H1 (cell line): ENCODE results near the gene PPP1R1A. TPM values are rescaled to one million over a fixed set of nuclear protein-coding genes. Genes with fewer than 3 reads are reported as not detected.

Source experiments
- CTCF ChIA-PET: fragments of 300-600 bp; sonication (Branson Sonifier 250); formaldehyde crosslinking; loops from one replicate; lab custom pipeline; 2021; ENCODE audit not compliant: partially characterized antibody; lab: Charles Lee
- POLR2A ChIA-PET: fragments of 300-600 bp; sonication (Branson Sonifier 250); formaldehyde crosslinking; loops from one replicate; lab custom pipeline; 2021; ENCODE audit warnings: inconsistent platforms; ENCODE audit not compliant: partially characterized antibody; lab: Charles Lee
- DNase-seq, 2 experiments: peaks; one replicate each; pipeline versions ENCODE4 v3.0.0 to v3.0.0-alpha.2; 2010 to 2022; ENCODE audit warnings: low spot score in 2 of 2, low read depth in 1 of 2, mixed read lengths in 1 of 2
- FAIRE-seq: peaks from 2 replicates; lab custom pipeline; 2011; peaks lifted over from hg19 to GRCh38; lab: Jason Lieb, UNC
- H2AFZ ChIP-seq: 2 replicates; pipeline ENCODE4 v1.8.1; 2012; ENCODE audit warnings: low read length, inconsistent platforms
- H2AK5ac ChIP-seq: 2 replicates; pipeline ENCODE4 v1.6.1; 2013; ENCODE audit warnings: low read depth, low read length
- H2BK120ac ChIP-seq: replicated peaks from 2 replicates; pipeline ENCODE3; 2013; ENCODE audit warnings: low read depth, low read length, inconsistent platforms
- H2BK12ac ChIP-seq: 2 replicates; pipeline ENCODE4 v1.6.1; 2013; ENCODE audit warnings: low read depth, low read length
- H2BK15ac ChIP-seq: 2 replicates; pipeline ENCODE4 v1.6.1; 2013; ENCODE audit warnings: low read length
- H2BK20ac ChIP-seq: 2 replicates; pipeline ENCODE4 v1.6.1; 2013; ENCODE audit warnings: low read length
- H2BK5ac ChIP-seq: 2 replicates; pipeline ENCODE4 v1.6.1; 2013; ENCODE audit warnings: low read depth, low read length
- H3K14ac ChIP-seq: 2 replicates; pipeline ENCODE4 v1.6.1; 2013; ENCODE audit warnings: inconsistent platforms; ENCODE audit not compliant: insufficient read length
- H3K18ac ChIP-seq: 2 replicates; pipeline ENCODE4 v1.6.1; 2013; ENCODE audit warnings: low read length; ENCODE audit errors: extremely low read depth
- H3K23ac ChIP-seq: 2 replicates; pipeline ENCODE4 v1.6.1; 2013; ENCODE audit warnings: inconsistent platforms; ENCODE audit not compliant: insufficient read length
- H3K23me2 ChIP-seq: 2 replicates; pipeline ENCODE4 v1.6.1; 2013; ENCODE audit warnings: low read depth, low read length
- H3K27ac ChIP-seq: 2 replicates; pipeline ENCODE4 v1.6.1; 2011; ENCODE audit warnings: low read depth, low read length, inconsistent platforms
- H3K27me3 ChIP-seq, 4 experiments: replicated peaks in 1 of 4; 1 replicate in 1 of 4; 2 replicates in 3 of 4; pipeline versions ENCODE4 v1.6.1 to v1.8.1; 2011 to 2013; ENCODE audit warnings: low read length in 3 of 4, mild to moderate bottlenecking in 3 of 4, inconsistent platforms in 2 of 4, mixed read lengths in 2 of 4, moderate library complexity in 1 of 4; ENCODE audit not compliant: control insufficient read depth in 3 of 4, insufficient read depth in 3 of 4; ENCODE audit errors: extremely low read depth in 1 of 4
- H3K36me3 ChIP-seq, 4 experiments: 2 replicates each; pipeline versions ENCODE4 v1.6.1 to v1.8.1; 2011 to 2013; ENCODE audit warnings: mild to moderate bottlenecking in 4 of 4, low read length in 3 of 4, moderate library complexity in 2 of 4, control low read depth in 1 of 4, inconsistent platforms in 1 of 4; ENCODE audit not compliant: insufficient read depth in 4 of 4, control insufficient read depth in 2 of 4
- H3K4ac ChIP-seq: replicated peaks from 2 replicates; pipeline ENCODE3; 2013; ENCODE audit warnings: low read length, low read depth, mixed read lengths, inconsistent platforms; ENCODE audit not compliant: insufficient read length
- H3K4me1 ChIP-seq, 4 experiments: replicated peaks in 1 of 4; 1 replicate in 1 of 4; 2 replicates in 3 of 4; pipeline versions ENCODE4 v1.6.1 to v1.8.1; 2011 to 2013; ENCODE audit warnings: low read length in 3 of 4, inconsistent platforms in 2 of 4, mixed read lengths in 1 of 4; ENCODE audit not compliant: insufficient read depth in 4 of 4, control insufficient read depth in 3 of 4
- H3K4me2 ChIP-seq, 2 experiments: 2 replicates each; pipeline versions ENCODE4 v1.6.1 to v1.8.1; 2011 to 2013; ENCODE audit warnings: low read depth in 2 of 2, low read length in 2 of 2, control low read depth in 1 of 2, inconsistent platforms in 1 of 2, mild to moderate bottlenecking in 1 of 2; ENCODE audit not compliant: insufficient read depth in 1 of 2
- H3K4me3 ChIP-seq, 4 experiments: fragments of 200-600, 300-600 bp in 1 of 4; sonication (generic), shearing (Covaris generic), sonication (Bioruptor Twin) in 1 of 4; 2 replicates each; pipeline versions ENCODE4 v1.5.1 to v1.8.1; 2011 to 2016; ENCODE audit warnings: low read length in 4 of 4, low read depth in 3 of 4, control low read depth in 2 of 4, inconsistent platforms in 2 of 4, mild to moderate bottlenecking in 2 of 4, mixed read lengths in 1 of 4, moderate library complexity in 1 of 4; ENCODE audit not compliant: insufficient read depth in 2 of 4; ENCODE audit errors: extremely low read depth in 1 of 4
- H3K56ac ChIP-seq: replicated peaks from 2 replicates; pipeline ENCODE3; 2013; ENCODE audit warnings: low read depth, mild to moderate bottlenecking, mixed read lengths, low read length, inconsistent platforms; ENCODE audit not compliant: insufficient read length
- H3K79me1 ChIP-seq: 2 replicates; pipeline ENCODE4 v1.6.1; 2013; ENCODE audit warnings: low read depth, low read length, control low read depth
- H3K79me2 ChIP-seq, 2 experiments: 2 replicates each; pipeline versions ENCODE4 v1.6.1 to v1.8.1; 2012 to 2013; ENCODE audit warnings: low read length in 2 of 2, mild to moderate bottlenecking in 2 of 2, inconsistent platforms in 1 of 2; ENCODE audit not compliant: insufficient read depth in 2 of 2, control insufficient read depth in 1 of 2
- H3K9ac ChIP-seq, 4 experiments: replicated peaks in 1 of 4; 1 replicate in 1 of 4; 2 replicates in 3 of 4; pipeline versions ENCODE4 v1.6.1 to v1.8.1; 2011 to 2013; ENCODE audit warnings: low read depth in 3 of 4, low read length in 3 of 4, control low read depth in 2 of 4, mild to moderate bottlenecking in 2 of 4, moderate library complexity in 2 of 4, inconsistent platforms in 1 of 4; ENCODE audit errors: extremely low read depth in 1 of 4
- H3K9me3 ChIP-seq, 2 experiments: 2 replicates each; pipeline versions ENCODE4 v1.6.1 to v1.8.1; 2012 to 2013; ENCODE audit warnings: mild to moderate bottlenecking in 2 of 2, moderate library complexity in 2 of 2, control low read depth in 1 of 2, inconsistent platforms in 1 of 2, low read depth in 1 of 2, low read length in 1 of 2, mixed read lengths in 1 of 2; ENCODE audit not compliant: insufficient read depth in 2 of 2
- H4K20me1 ChIP-seq, 2 experiments: replicated peaks in 1 of 2; 2 replicates each; pipeline versions ENCODE3 to v1.8.1; 2011 to 2013; ENCODE audit warnings: inconsistent platforms in 2 of 2, low read length in 2 of 2, mild to moderate bottlenecking in 1 of 2; ENCODE audit not compliant: insufficient read depth in 2 of 2, control insufficient read depth in 1 of 2
- H4K5ac ChIP-seq: 2 replicates; pipeline ENCODE4 v1.6.1; 2013; ENCODE audit warnings: low read length, low read depth, mixed read lengths, inconsistent platforms; ENCODE audit not compliant: insufficient read length
- H4K8ac ChIP-seq: 2 replicates; pipeline ENCODE4 v1.8.0; 2013; ENCODE audit warnings: mild to moderate bottlenecking, moderate library complexity, low read length, inconsistent platforms; ENCODE audit not compliant: insufficient read depth; ENCODE audit errors: extremely low read depth
- H4K91ac ChIP-seq: replicated peaks from 2 replicates; pipeline ENCODE3; 2013; ENCODE audit warnings: low read length, mixed read lengths, inconsistent platforms; ENCODE audit not compliant: insufficient read length
- CEBPB ChIP-seq: IDR thresholded peaks from 2 replicates; pipeline ENCODE4 v1.6.1; 2012; ENCODE audit warnings: low read depth, low read length
- CREB1 ChIP-seq: IDR thresholded peaks from 2 replicates; pipeline ENCODE4 v1.6.1; 2012; ENCODE audit warnings: inconsistent platforms
- CTCF ChIP-seq, 3 experiments: IDR thresholded peaks; 1 replicate in 2 of 3; 2 replicates in 1 of 3; pipeline versions ENCODE4 v1.5.1 to v1.6.1; 2011; ENCODE audit warnings: low read length in 3 of 3, mild to moderate bottlenecking in 3 of 3, inconsistent platforms in 2 of 3, low read depth in 1 of 3, moderate library complexity in 1 of 3; ENCODE audit not compliant: insufficient read depth in 1 of 3; ENCODE audit errors: control extremely low read depth in 1 of 3
- HDAC6 ChIP-seq: IDR thresholded peaks from one replicate; pipeline ENCODE4 v1.7.1; 2012; ENCODE audit warnings: low read depth, mild to moderate bottlenecking, inconsistent platforms, low read length, moderate library complexity
- PHF8 ChIP-seq: fragments of 200-600 bp; sonication (generic); conservative IDR thresholded peaks from 2 replicates; pipeline ENCODE4 v1.7.1; 2012; ENCODE audit warnings: low read depth, mild to moderate bottlenecking, inconsistent platforms, low read length, moderate library complexity
- SIRT6 ChIP-seq: IDR thresholded peaks from one replicate; pipeline ENCODE4 v1.7.1; 2012; ENCODE audit warnings: low read length, inconsistent platforms
- SP4 ChIP-seq: IDR thresholded peaks from 2 replicates; pipeline ENCODE4 v1.6.1; 2012; ENCODE audit warnings: low read length, inconsistent platforms
- TCF12 ChIP-seq: IDR thresholded peaks from 2 replicates; pipeline ENCODE4 v1.6.1; 2011; ENCODE audit warnings: low read depth, mild to moderate bottlenecking, low read length
- USF2 ChIP-seq: IDR thresholded peaks from 2 replicates; pipeline ENCODE4 v1.6.1; 2011; ENCODE audit warnings: low read length, improper control_type of control experiment
- WGBS, 2 experiments: shearing (Covaris generic) in 1 of 2; methylation state at CpG; one replicate each; pipeline versions ENCODE4 v1.1.6 to v1.1.7; 2013 to 2015; ENCODE audit warnings: low lambda C conversion rate in 2 of 2, mixed read lengths in 2 of 2, inconsistent platforms in 1 of 2, low coverage in 1 of 2, missing lambda C conversion rate in 1 of 2; ENCODE audit not compliant: insufficient replicate concordance in 2 of 2, insufficient coverage in 1 of 2, insufficient read length in 1 of 2; ENCODE audit errors: extremely low coverage in 1 of 2, missing lambda C conversion rate in 1 of 2; 5-methylcytosine and 5-hydroxymethylcytosine counted together
- polyA plus RNA-seq, 7 experiments: library from polyadenylated mRNA; depleted of rRNA in 3 of 7; stranded (reverse) in 5 of 7; unstranded in 2 of 7; fragments of >200 nt in 5 of 7; fragments of 200-250 nt in 2 of 7; gene quantifications; 1 replicate in 5 of 7; 2 replicates in 1 of 7; 4 replicates in 1 of 7; pipeline versions ENCODE4 v1.2.1 to v1.2.3, GENCODE V29; 2011 to 2013; ENCODE audit warnings: missing spikeins in 2 of 7, mixed read lengths in 2 of 7
- total RNA-seq: library from RNA; stranded (reverse); fragmentation: NEBNext Ultra II Directional; extraction: Animal tissue kit (Norgen Biotek cat#: 25700); gene quantifications from 2 replicates; pipeline ENCODE4 v1.2.1, GENCODE V29; 2021

Gene PPP1R1A
- total and polyA plus RNA-seq, 2 of the 8 experiments (the other 6 are each of a cell fraction or from before 2014, with no cell fraction given), result 5.8 to 13.1 TPM

- Histone ChIP-seq H4K20me1 (no peaks in the 10 kb centered on the region), H3K4me1 (peaks cover 0 to 24% (median 14%) of the 10 kb centered on the region in 4 experiments; a peak in 6 of 7 replicates), H4K8ac (peak overlapping the region; percentile 6; the same call in 1 of the 2 replicates), H3K36me3 (no peaks in the 10 kb centered on the region), H4K5ac (no peak overlapping the region), H3K27ac (no peak overlapping the region), H2BK5ac (no peak overlapping the region), H3K9ac (no peak overlapping the region), H2BK15ac (0 out of 2 replicates have a peak overlapping the region, but pooled peaks have one; percentile 46), H2BK20ac (no peak overlapping the region), H3K4ac (no peak overlapping the region), H2AK5ac (no peak overlapping the region), H2BK120ac (no peak overlapping the region), H3K79me2 (no peaks in the 10 kb centered on the region), H3K23ac (no peak overlapping the region), H3K4me2 (peak overlapping the region in 1 of 2 experiments; percentile 23; a peak in 1 of 4 replicates), H3K56ac (no peak overlapping the region), H3K23me2 (peaks cover 9% of the 10 kb centered on the region; the same call in 1 of the 2 replicates), H3K18ac (no peak overlapping the region; the same call in 1 of the 2 replicates), H3K27me3 (peaks cover 2 to 61% (median 46%) of the 10 kb centered on the region in 4 experiments), H2BK12ac (no peak overlapping the region), H3K9me3 (no peaks in the 10 kb centered on the region), H3K4me3 (no peak overlapping the region), H4K91ac (no peak overlapping the region), H2AFZ (no peak overlapping the region), H3K14ac (no peak overlapping the region), H3K79me1 (no peaks in the 10 kb centered on the region; the same call in 1 of the 2 replicates)
- no peak for FAIRE-seq
- TF ChIP-seq TCF12 (no peak), CREB1 (no peak), SP4 (no peak), HDAC6 (no peak), CEBPB (no peak), CTCF (IDR thresholded peaks at IDR 0.05; ENCODE audit: control extremely low read depth in 1 of 3, insufficient read depth in 1 of 3, low read depth in 1 of 3, low read length in 3 of 3) (no peak), SIRT6 (no peak), USF2 (no peak), PHF8 (no peak)
- CTCF ChIA-PET, result interaction anchor here (0.8 to 8.2 kb wide), 13 partner anchors 11 to 263 kb away, joined by 3 to 99 read pairs (median 4); partner anchors contain the start of gene MUCL1
- POLR2A ChIA-PET, result no interaction called here
- no peak for DNase-seq
- 72% methylated on average over 7 of the region's 7 CpGs; no CpG with 5 or more reads in 1 of the 2 experiments for WGBS, 2 experiments
Observed at GRCh38 chr12:54590978-54591591, 2.6 kb upstream of the PPP1R1A start.
